ENCODE data around the gene ZFC3H1.

- peak; percentile 42 for TF ChIP-seq CTCF (conservative IDR thresholded peaks at IDR 0.05; ENCODE audit: low read depth, low read length)
- no peak for TF ChIP-seq CEBPB (IDR thresholded peaks at IDR 0.05; ENCODE audit: low read depth, low read length)
- TF ChIP-seq MAZ (IDR thresholded peaks at IDR 0.05; ENCODE audit: borderline replicate concordance, low read depth, low read length): peak; percentile 48; the same call in 1 of the 2 replicates
- TF ChIP-seq RCOR1 (IDR thresholded peaks at IDR 0.05; ENCODE audit: insufficient replicate concordance, low read length): no peak
- TF ChIP-seq POLR2A (IDR thresholded peaks at IDR 0.05; ENCODE audit: low read depth, low read length): peak; percentile 26; the same call in 1 of the 2 replicates
- TF ChIP-seq USF2 (IDR thresholded peaks at IDR 0.05; ENCODE audit: low read depth, low read length): peak; percentile 91
- TF ChIP-seq MAFK (IDR thresholded peaks at IDR 0.05; ENCODE audit: low read depth, low read length): no peak
Measured at GRCh38 chr12:71685914-71686657, 22.4 kb upstream of the ZFC3H1 start, which contains the start of gene TMEM19.

Measured in IMR-90 (cell line).